Prostate gland (tissue), 2 donors: ENCODE measurements around the gene DACH1. TPM values are rescaled to one million over a fixed set of nuclear protein-coding genes. Genes with fewer than 3 reads are reported as not detected.

Source experiments
- DNase-seq: peaks from one replicate; pipeline ENCODE4 v3.0.0-alpha.2; 2019; ENCODE audit warnings: low spot score
- H3K27ac ChIP-seq, 2 donors: fragments of 200-600 bp; sonication (generic); 2 replicates each; pipeline ENCODE4 v1.5.1; 2017 to 2019
- H3K27me3 ChIP-seq: fragments of 200-600 bp; sonication (generic); replicated peaks from 2 replicates; pipeline ENCODE4 v1.5.1; 2019; ENCODE audit not compliant: insufficient read depth
- H3K36me3 ChIP-seq, 2 donors: fragments of 200-600 bp; sonication (generic); 1 replicate in 1 of 2; 2 replicates in 1 of 2; pipeline versions ENCODE4 v1.5.1 to v1.8.1; 2017 to 2019
- H3K4me1 ChIP-seq: fragments of 200-600 bp; sonication (generic); replicated peaks from 2 replicates; pipeline ENCODE4 v1.5.1; 2019
- H3K4me3 ChIP-seq, 2 donors: fragments of 200-600 bp; sonication (generic); 2 replicates each; pipeline ENCODE4 v1.5.1; 2017 to 2019
- H3K9me3 ChIP-seq: fragments of 200-600 bp; sonication (generic); 2 replicates; pipeline ENCODE4 v1.5.1; 2017
- POLR2A ChIP-seq: fragments of 450-650 bp; IDR thresholded peaks from one replicate; pipeline ENCODE4 v1.6.1; 2016; ENCODE audit warnings: antibody characterized with exemption, mild to moderate bottlenecking
- POLR2AphosphoS5 ChIP-seq: sonication (generic); formaldehyde crosslinking; IDR thresholded peaks from one replicate; pipeline ENCODE4 v1.6.1; 2017; ENCODE audit warnings: antibody characterized with exemption
- WGBS: methylation state at CpG from one replicate; pipeline ENCODE4 v1.1.5; 2018; 5-methylcytosine and 5-hydroxymethylcytosine counted together
- intact Hi-C: fragments of 100-400 bp; cut with DNase I; formaldehyde crosslinking; loops from one replicate; pipeline ENCODE4 v1.14.2; 2022
- total RNA-seq, 2 donors: library from RNA; depleted of rRNA; stranded (reverse); fragments of >200 nt; gene quantifications; one replicate each; pipeline ENCODE4 v1.1.0, GENCODE V29; 2016
- TF ChIP-seq, protein P1 (sequence below), 4 experiments: fragments of 200-600 bp in 2 of 4; fragments of 450-650 bp in 2 of 4; sonication (generic) in 2 of 4; IDR thresholded peaks; 1 replicate in 3 of 4; 2 replicates in 1 of 4; pipeline ENCODE4 v1.5.1; 2016 to 2019; ENCODE audit warnings: antibody characterized with exemption in 4 of 4, mild to moderate bottlenecking in 2 of 4, moderate library complexity in 2 of 4

Gene DACH1
- total RNA-seq, 2 donors from 2014 or later, result 14.6 to 18.0 TPM

DNA sequence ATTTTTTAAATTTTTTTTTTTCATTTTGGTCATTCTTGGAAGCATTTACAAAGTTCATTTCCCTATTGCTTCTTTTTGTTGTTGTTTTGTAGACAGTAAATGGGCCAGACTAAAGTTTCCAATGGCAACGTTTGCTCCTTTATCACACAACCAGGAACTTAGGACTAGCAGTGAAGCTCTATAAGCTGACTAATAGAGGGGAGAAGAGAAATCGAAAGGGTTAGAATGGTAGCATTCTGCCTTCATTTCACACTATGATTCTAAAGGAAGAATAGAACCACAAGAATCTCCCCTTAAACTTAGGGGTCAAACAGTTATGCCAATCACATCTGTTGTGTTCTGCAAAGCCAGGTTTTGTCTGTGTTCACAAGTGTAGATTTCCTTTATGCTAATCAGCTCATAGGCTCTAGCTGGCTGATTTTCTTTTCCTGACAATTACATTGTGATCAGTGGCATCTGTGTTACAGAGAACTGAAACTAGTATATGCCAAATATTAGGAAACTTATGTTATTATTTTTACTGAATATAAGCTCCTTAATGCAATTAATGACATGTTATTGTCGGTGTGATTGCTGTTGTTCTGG lies 467.3 kb downstream of the DACH1 start:
- H3K4me3 ChIP-seq, result no peak overlapping the region
- H3K27me3 ChIP-seq, result no peaks in the 10 kb centered on the region
- H3K27ac ChIP-seq, result no peak overlapping the region
- H3K4me1 ChIP-seq, result no peaks in the 10 kb centered on the region
- intact Hi-C loops, result no loop called here
- 75% methylated on average over 3 of the region's 3 CpGs for WGBS
- no peak for DNase-seq
- no peaks in the 10 kb centered on the region for H3K9me3 ChIP-seq
- TF ChIP-seq, protein P1, sequence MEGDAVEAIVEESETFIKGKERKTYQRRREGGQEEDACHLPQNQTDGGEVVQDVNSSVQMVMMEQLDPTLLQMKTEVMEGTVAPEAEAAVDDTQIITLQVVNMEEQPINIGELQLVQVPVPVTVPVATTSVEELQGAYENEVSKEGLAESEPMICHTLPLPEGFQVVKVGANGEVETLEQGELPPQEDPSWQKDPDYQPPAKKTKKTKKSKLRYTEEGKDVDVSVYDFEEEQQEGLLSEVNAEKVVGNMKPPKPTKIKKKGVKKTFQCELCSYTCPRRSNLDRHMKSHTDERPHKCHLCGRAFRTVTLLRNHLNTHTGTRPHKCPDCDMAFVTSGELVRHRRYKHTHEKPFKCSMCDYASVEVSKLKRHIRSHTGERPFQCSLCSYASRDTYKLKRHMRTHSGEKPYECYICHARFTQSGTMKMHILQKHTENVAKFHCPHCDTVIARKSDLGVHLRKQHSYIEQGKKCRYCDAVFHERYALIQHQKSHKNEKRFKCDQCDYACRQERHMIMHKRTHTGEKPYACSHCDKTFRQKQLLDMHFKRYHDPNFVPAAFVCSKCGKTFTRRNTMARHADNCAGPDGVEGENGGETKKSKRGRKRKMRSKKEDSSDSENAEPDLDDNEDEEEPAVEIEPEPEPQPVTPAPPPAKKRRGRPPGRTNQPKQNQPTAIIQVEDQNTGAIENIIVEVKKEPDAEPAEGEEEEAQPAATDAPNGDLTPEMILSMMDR (IDR thresholded peaks at IDR 0.05), result no peak
- no peak for TF ChIP-seq POLR2A
- no peak for TF ChIP-seq POLR2AphosphoS5
- H3K36me3 ChIP-seq, result no peaks in the 10 kb centered on the region

DNA sequence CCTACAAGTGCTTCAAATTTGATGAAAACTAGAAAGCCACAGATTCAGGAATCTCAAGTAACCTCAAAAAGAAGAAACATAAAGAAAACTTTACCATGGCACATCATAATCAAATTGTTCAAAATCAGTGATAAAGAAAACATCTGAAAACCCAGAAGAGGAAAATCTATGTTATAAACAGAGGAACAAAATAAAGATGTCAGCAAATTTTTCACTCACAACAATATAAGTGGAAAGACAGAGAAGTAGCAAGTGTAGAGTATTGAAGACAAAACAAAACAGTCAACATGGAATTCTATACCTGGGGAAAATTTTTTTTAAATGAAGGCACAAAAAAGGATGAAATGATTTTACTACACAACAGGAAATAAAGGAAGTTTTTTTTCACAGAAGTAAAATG lies 470.9 kb downstream of the DACH1 start:
- Histone ChIP-seq H3K9me3 (no peaks in the 10 kb centered on the region), H3K4me1 (no peaks in the 10 kb centered on the region), H3K27me3 (no peaks in the 10 kb centered on the region), H3K4me3 (no peak overlapping the region), H3K27ac (no peak overlapping the region), H3K36me3 (no peaks in the 10 kb centered on the region)
- TF ChIP-seq POLR2AphosphoS5 (no peak), POLR2A (no peak)
- TF ChIP-seq, protein P1 (IDR thresholded peaks at IDR 0.05), result no peak
- no peak for DNase-seq
- intact Hi-C loops, result no loop called here

DNA sequence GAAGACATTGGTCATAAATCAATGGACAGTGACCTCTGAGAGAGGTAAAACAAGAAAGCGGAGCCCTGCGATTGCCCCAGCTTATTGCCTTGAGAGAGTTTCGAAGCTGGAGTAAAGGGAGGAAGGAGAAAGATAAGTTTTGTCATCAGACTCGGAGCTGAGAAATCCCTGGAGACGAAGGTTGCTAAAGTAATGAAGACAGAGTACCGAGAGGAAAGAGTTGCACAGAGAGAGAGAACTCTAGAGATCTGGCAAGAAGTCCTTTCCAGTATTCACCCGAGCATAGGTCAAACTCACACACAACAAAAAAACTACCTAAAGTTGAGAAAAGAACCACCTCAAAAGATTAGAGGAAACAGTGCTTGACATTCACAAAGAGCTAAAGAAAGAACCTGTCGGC lies 472.0 kb downstream of the DACH1 start:
- intact Hi-C loops, result no loop called here
- Histone ChIP-seq H3K9me3 (no peaks in the 10 kb centered on the region), H3K4me3 (no peak overlapping the region), H3K27ac (no peak overlapping the region), H3K36me3 (no peaks in the 10 kb centered on the region), H3K4me1 (no peaks in the 10 kb centered on the region), H3K27me3 (no peaks in the 10 kb centered on the region)
- TF ChIP-seq POLR2AphosphoS5, result no peak
- TF ChIP-seq, protein P1 (IDR thresholded peaks at IDR 0.05), result no peak
- no peak for TF ChIP-seq POLR2A
- DNase-seq, result no peak
- WGBS, result 82% methylated on average over 8 of the region's 8 CpGs

DNA sequence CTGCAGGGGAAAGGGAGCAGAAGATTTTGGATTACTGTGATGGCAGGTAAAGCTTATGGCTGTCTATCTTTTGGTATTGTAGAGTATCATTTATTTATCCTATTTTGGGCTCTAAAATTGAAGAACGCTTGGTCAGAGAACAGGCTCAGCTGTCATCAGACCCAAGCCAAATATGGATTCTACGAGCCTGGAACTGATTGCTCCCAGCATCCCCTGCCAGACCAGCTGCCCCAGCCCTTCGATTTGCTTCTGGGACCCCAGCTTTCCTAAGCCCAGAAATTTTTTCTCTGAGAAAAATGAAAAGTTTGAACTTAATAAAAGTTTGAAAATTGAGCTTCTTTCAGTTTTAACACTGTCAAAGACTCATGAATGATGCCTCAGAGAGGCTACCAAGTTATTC lies 472.8 kb downstream of the DACH1 start:
- no peaks in the 10 kb centered on the region for H3K4me1 ChIP-seq
- WGBS, result 90% methylated on average over 3 of the region's 3 CpGs
- intact Hi-C loops, result no loop called here
- no peak for TF ChIP-seq POLR2AphosphoS5
- TF ChIP-seq, protein P1 (IDR thresholded peaks at IDR 0.05), result no peak
- TF ChIP-seq POLR2A, result no peak
- no peak for DNase-seq
- no peaks in the 10 kb centered on the region for H3K36me3 ChIP-seq
- no peak overlapping the region for H3K27ac ChIP-seq
- no peaks in the 10 kb centered on the region for H3K9me3 ChIP-seq
- no peaks in the 10 kb centered on the region for H3K27me3 ChIP-seq
- no peak overlapping the region for H3K4me3 ChIP-seq
